Aorta (tissue), 5 donors: ENCODE measurements around the gene PRM2. TPM values are rescaled to one million over a fixed set of nuclear protein-coding genes. Genes with fewer than 3 reads are reported as not detected.

ENCODE experiments used
- ATAC-seq: fragments of 200-7000 bp; cut with Tn5 transposase; one replicate; pipeline ENCODE4 v1.9.1; 2022; ENCODE audit warnings: moderate library complexity; ENCODE audit not compliant: low FRiP score
- DNase-seq, 2 donors: peaks; one replicate each; pipeline ENCODE4 v3.0.0-alpha.2; 2020
- H3K27ac ChIP-seq, 2 donors: one replicate each; pipeline ENCODE4 v1.5.1; 2013; ENCODE audit warnings: low read length in 2 of 2, mild to moderate bottlenecking in 2 of 2, moderate library complexity in 2 of 2, control low read depth in 1 of 2, inconsistent platforms in 1 of 2, low read depth in 1 of 2
- H3K27me3 ChIP-seq, 2 donors: one replicate each; pipeline ENCODE4 v1.6.1; 2013; ENCODE audit warnings: control low read depth in 1 of 2, low read length in 1 of 2, mild to moderate bottlenecking in 1 of 2, moderate library complexity in 1 of 2; ENCODE audit not compliant: insufficient read depth in 2 of 2, control insufficient read depth in 1 of 2
- H3K36me3 ChIP-seq, 2 donors: one replicate each; pipeline ENCODE4 v1.6.1; 2013; ENCODE audit warnings: control low read depth in 1 of 2, low read length in 1 of 2, mild to moderate bottlenecking in 1 of 2; ENCODE audit not compliant: insufficient read depth in 2 of 2, control insufficient read depth in 1 of 2
- H3K4me1 ChIP-seq, 2 donors: one replicate each; pipeline ENCODE4 v1.6.1; 2013; ENCODE audit warnings: low read length in 2 of 2, control low read depth in 1 of 2, mild to moderate bottlenecking in 1 of 2, moderate library complexity in 1 of 2; ENCODE audit not compliant: insufficient read depth in 2 of 2, control insufficient read depth in 1 of 2
- H3K4me3 ChIP-seq, 2 donors: one replicate each; pipeline ENCODE4 v1.5.1; 2013; ENCODE audit warnings: low read length in 2 of 2, control low read depth in 1 of 2, mild to moderate bottlenecking in 1 of 2
- H3K9me3 ChIP-seq: one replicate; pipeline ENCODE4 v1.6.1; 2013; ENCODE audit warnings: mild to moderate bottlenecking, low read length; ENCODE audit not compliant: control insufficient read depth
- WGBS, 2 donors: extraction: QIAGEN DNeasy Blood & Tissue Kit; methylation state at CpG; one replicate each; pipeline ENCODE4 v1.1.7; 2013; 5-methylcytosine and 5-hydroxymethylcytosine counted together
- intact Hi-C, 2 donors: fragments of 100-400 bp; cut with DNase I; formaldehyde crosslinking; loops; one replicate each; pipeline versions ENCODE4 v1.14.2 to v1.15.0; 2022
- polyA plus RNA-seq, 2 donors: library from polyadenylated mRNA; stranded (reverse); fragments of 200-250 nt; gene quantifications; one replicate each; pipeline ENCODE4 v1.2.3, GENCODE V29; 2013
- total RNA-seq, 2 donors: library from RNA; stranded (reverse); fragmentation: NEBNext Ultra II Directional; extraction: Animal tissue kit (Norgen Biotek cat#: 25700); gene quantifications; one replicate each; pipeline ENCODE4 v1.2.1, GENCODE V29; 2021
- donor health status: healthy with polysubstance abuse.
- donor health status: Bipolar disorder and iron deficiency.
- donor health status: DM: no; HTN: no; CAD: no.
- donor health status: DM: no; HTN: no; CAD: no.
- donor health status: DM: yes; HTN: yes; CAD: no.

PRM2 gene
- total and polyA plus RNA-seq, 4 donors: not detected

DNA sequence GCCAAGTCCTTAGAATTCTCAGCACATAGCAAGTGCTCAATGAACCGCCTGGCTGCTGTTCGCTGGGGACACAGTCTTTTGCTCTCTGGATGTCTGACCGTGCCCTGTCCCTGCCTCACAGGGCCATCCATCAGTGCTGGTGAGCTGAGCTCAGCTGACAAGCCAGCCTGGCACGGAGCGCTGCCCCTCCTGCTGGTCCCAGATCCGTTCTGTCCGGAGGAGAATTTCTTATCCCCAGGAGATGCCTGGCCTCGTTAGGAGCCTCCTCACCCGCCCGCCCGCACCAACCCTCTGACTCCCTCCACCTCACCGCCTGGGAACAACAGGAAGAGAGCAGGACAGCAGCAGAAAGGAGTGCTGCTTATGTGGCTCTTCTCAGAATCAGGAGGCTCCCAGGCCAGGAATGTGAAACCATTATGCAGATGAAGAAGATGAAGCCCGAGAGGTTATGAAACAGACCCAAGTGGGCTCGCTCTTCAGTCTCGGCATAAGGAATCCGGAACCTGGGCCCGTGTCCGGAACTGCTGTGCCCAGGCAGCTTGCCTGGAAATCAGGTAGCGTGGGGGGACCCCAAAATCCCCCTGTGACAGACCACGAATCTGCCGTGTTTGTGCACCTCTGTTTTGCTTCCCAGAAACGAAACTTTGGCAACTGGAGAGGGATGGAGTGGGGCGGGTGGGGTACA, 40.2 kb upstream of the PRM2 start:
- no peaks in the 10 kb centered on the region for H3K9me3 ChIP-seq
- H3K4me3 ChIP-seq: no peak overlapping the region
- no peaks in the 10 kb centered on the region for H3K36me3 ChIP-seq
- no peak for DNase-seq
- H3K4me1 ChIP-seq: no peaks in the 10 kb centered on the region
- WGBS, 2 donors: 65 to 71% methylated on average over 23 of the region's 23 CpGs
- ATAC-seq: no peak
- intact Hi-C loops: no loop called here
- H3K27ac ChIP-seq: no peak overlapping the region
- H3K27me3 ChIP-seq: no peaks in the 10 kb centered on the region

DNA sequence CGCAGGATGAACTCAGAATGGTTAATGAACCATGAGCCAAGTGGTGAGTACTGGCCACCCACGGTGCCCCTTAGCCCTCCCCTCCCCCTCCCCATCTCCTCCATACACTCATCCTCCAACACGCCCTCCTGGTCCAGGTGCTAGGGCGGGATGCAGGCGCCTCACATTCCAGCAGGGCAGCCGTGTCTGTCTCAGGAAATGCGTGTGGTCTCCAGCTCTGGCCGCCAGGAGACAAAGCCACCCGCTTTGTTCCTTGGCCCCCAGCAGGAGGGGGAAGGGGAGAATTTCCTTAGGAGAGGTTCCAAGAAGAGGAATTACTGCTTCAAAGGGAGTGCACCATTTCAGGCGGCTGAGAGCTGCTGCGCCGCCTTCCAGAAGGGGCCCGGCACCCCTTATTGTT, 39.2 kb upstream of the PRM2 start:
- no peaks in the 10 kb centered on the region for H3K4me1 ChIP-seq
- no peak for ATAC-seq
- no peaks in the 10 kb centered on the region for H3K27me3 ChIP-seq
- intact Hi-C loops: no loop called here
- DNase-seq: no peak
- H3K4me3 ChIP-seq: no peak overlapping the region
- H3K27ac ChIP-seq: no peak overlapping the region
- no peaks in the 10 kb centered on the region for H3K36me3 ChIP-seq
- 64 to 74% methylated on average over 13 of the region's 13 CpGs for WGBS, 2 donors
- H3K9me3 ChIP-seq: no peaks in the 10 kb centered on the region

DNA sequence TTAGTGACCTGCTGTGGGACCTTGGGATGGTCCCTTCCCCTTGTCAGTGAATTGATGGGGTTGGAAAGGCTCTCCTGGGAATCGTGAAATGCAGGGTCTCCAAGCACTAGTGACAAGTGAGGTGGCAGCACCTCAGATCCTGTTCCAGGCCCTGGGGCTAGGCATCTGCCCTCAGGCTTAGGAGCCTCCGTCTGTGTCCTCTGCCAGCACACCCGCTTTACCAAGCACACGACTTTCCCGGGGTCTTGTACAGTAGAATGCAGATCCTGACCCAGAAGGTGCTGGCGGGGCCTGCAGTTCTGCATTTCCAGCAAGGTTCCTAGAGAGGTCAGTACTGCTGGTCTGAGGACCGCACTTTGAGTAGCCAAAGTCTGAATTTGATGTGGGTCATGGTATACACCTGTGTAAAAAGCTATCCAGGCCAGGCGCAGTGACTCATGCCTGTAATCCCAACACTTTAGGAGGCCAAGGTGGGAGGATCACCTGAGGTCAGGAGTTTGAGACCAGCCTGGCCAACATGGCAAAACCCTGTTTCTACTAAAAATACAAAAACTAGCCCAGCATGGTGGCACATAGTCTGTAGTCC, 38.1 kb upstream of the PRM2 start:
- Histone ChIP-seq H3K36me3 (no peaks in the 10 kb centered on the region), H3K4me1 (no peaks in the 10 kb centered on the region), H3K9me3 (no peaks in the 10 kb centered on the region), H3K27ac (no peak overlapping the region), H3K27me3 (no peaks in the 10 kb centered on the region), H3K4me3 (no peak overlapping the region)
- intact Hi-C loops: no loop called here
- ATAC-seq (no peak), DNase-seq (no peak)
- 91 to 94% methylated on average over 8 of the region's 8 CpGs for WGBS, 2 donors

DNA sequence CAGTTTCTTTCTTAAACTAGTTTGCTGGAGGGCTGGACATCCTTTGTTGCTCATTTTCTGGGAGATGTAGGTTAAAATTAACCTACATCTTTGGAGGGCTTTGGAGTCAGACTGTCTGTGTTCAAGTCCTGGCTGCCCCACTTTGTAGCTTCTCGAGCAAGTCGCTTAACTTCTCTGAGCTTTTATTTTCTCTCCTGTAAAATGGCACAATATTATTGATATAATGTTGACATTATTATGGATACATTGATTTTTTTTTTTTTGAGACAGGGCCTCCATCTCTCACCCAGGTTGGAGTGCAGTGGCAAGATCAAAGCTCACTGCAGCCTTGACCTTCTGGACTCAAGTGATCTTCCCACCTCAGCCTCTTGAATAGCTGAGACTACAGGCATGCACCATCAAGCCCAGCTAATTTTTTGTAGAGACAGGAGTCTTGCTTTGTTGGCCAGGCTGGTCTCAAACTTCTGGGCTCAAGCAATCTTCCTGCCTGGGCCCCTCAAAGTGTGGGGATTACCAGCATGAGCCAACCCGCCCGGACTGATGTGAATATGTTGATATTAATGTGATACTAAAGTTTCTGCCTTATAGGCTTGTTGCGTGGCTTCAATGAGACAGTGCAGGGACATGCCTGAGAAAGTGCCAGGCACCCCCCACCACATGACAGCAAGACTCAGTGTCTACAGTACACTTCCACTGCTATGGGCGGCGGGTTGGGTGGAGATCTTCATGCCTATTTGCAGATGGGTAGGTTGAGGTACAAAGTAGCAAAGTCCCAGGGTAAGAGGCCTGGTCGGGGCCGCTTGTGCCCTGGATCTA, 37.4 kb upstream of the PRM2 start:
- Histone ChIP-seq H3K36me3 (no peaks in the 10 kb centered on the region), H3K27me3 (no peaks in the 10 kb centered on the region), H3K9me3 (no peaks in the 10 kb centered on the region), H3K27ac (no peak overlapping the region), H3K4me1 (no peaks in the 10 kb centered on the region), H3K4me3 (no peak overlapping the region)
- 96 to 99% methylated on average over 9 of the region's 9 CpGs for whole genome bisulfite sequencing, 2 donors
- DNase-seq (no peak), ATAC-seq (no peak)
- intact Hi-C loops: no loop called here

DNA sequence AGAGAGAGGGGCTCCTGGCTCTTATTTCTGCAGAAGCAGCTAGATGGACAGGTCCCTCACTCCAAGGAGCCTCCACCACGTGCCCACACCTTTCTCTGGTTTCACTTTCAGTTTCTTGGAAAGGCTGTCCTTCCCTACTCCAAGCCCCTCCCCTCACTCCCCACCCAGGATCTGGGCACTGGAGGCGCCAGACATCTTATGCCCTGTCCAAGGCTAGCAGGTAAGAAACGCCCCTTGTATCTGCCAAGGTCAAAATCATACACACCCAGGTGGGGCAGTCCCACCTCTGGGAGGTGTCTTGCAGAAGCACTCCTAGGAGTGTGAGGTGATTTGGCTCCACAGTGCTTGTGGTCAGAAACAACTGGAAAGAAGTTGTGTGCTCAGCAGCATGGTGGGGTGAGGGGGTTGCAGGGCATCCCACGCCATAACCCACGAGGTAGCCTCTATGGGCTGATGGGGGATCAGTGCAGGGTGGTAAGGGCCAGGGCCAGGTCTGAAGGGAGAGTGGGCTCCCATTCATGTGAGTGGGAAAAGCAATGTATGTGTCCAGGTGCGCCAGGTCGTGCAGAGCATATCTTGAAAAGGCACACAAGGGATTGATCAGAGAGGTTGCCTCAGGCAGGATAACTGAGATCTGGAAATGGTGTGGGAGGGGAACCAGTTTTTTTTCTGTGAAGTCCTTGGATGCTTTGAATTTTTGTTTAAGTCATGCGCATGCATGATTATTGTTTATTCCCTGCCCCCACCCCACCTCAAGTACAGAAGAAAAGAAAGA, 36.6 kb upstream of the PRM2 start:
- no peaks in the 10 kb centered on the region for H3K4me1 ChIP-seq
- no peaks in the 10 kb centered on the region for H3K36me3 ChIP-seq
- intact Hi-C loops: no loop called here
- DNase-seq (no peak), ATAC-seq (no peak)
- WGBS, 2 donors: 70 to 78% methylated on average over 8 of the region's 8 CpGs
- H3K27me3 ChIP-seq: no peaks in the 10 kb centered on the region
- H3K4me3 ChIP-seq: no peak overlapping the region
- no peaks in the 10 kb centered on the region for H3K9me3 ChIP-seq
- no peak overlapping the region for H3K27ac ChIP-seq

DNA sequence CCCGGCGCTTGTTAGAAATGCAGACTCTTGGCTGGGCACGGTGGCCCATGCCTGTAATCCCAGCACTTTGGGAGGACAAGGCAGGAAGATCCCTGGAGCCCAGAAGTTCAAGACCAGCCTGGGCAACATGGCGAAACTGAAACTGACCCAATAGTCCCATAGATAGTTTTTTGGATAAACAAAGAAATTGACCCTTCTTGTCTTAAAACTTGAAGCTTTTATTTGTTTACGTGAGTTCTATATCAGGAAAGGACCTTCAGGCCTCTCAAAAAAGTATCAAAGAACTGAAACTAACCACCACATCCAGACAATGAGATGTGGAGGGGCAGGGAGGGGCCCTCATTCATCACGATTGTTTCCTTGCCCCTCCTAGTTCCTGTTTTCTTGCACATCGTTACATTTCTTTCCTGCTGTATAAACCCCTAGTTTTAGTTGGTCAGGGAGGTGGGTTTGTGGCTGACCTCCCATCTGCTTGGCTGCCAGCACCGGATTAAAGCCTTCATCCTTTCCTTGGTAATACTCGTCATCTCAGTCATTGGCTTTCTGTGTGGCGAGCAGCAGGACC, 34.8 kb upstream of the PRM2 start:
- no peaks in the 10 kb centered on the region for H3K4me1 ChIP-seq
- no peak overlapping the region for H3K4me3 ChIP-seq
- no peaks in the 10 kb centered on the region for H3K27me3 ChIP-seq
- no peaks in the 10 kb centered on the region for H3K36me3 ChIP-seq
- intact Hi-C loops: no loop called here
- no peak for DNase-seq
- WGBS, 2 donors: 84 to 85% methylated on average over 10 of the region's 10 CpGs
- H3K9me3 ChIP-seq: no peaks in the 10 kb centered on the region
- ATAC-seq: no peak
- no peak overlapping the region for H3K27ac ChIP-seq

DNA sequence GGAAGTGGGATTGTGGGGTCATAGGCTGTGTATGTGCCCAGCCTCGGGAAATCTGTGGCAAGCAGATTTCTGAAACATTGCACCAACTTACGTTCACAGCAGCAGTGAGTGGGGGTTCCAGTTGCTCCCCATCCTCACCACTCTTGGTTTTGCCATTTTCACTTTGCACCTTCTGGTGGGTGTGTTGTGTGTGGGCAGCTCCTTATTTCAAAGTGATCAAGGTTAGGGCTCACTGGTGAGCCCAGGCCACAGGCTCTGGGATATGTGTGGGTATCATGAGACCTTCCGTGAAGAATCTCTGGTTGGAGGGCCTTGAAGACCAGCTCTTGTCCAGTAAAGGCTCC, 34.3 kb upstream of the PRM2 start:
- H3K4me1 ChIP-seq: no peaks in the 10 kb centered on the region
- H3K9me3 ChIP-seq: no peaks in the 10 kb centered on the region
- 96 to 97% methylated on average over 3 of the region's 3 CpGs for WGBS, 2 donors
- DNase-seq (no peak), ATAC-seq (no peak)
- H3K27ac ChIP-seq: no peak overlapping the region
- H3K36me3 ChIP-seq: no peaks in the 10 kb centered on the region
- H3K4me3 ChIP-seq: no peak overlapping the region
- H3K27me3 ChIP-seq: no peaks in the 10 kb centered on the region
- intact Hi-C loops: no loop called here

DNA sequence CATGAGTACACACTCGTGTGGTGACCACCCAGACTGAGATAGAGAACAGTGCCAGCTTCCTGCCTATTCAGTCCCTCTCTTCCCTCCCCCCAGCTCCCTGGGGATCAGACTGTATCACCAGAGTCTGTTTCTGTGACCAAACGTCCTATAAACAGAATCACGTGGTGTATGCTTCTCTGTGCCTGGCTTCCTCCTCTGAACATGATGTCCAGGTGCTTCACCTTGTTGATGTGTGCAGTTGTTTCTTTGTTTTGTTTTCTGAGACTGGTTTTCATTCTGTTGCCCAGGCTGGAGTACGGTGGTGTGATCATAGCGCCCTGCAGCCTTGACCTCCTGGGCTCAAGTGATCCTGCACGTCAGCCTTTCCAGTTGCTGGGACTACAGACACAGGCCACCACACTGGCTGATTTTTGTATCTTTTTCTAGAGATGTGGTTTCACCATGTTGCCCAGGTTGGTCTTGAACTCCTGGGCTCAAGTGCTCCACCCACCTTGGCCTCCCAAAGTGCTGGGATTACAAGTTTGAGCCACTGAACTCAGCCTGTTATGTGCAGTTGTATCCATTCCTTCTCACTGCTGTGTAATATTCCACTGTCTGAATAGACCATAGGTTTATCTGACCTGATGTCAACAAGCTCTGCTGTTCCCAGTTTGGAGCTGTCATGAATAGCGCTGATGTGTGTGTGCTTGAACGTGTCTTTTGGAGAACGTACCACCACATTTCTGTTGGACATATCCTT, 33.8 kb upstream of the PRM2 start:
- ATAC-seq: no peak
- Histone ChIP-seq H3K4me1 (no peaks in the 10 kb centered on the region), H3K36me3 (no peaks in the 10 kb centered on the region), H3K9me3 (no peaks in the 10 kb centered on the region), H3K4me3 (no peak overlapping the region), H3K27ac (no peak overlapping the region), H3K27me3 (no peaks in the 10 kb centered on the region)
- 56 to 59% methylated on average over 9 of the region's 9 CpGs for WGBS, 2 donors
- intact Hi-C loops: no loop called here
- no peak for DNase-seq
